ENCODE results near the gene CTXN2. TPM values are rescaled to one million over a fixed set of nuclear protein-coding genes. Genes with fewer than 3 reads are reported as not detected.

The CTXN2 gene
- total RNA-seq, 4 donors from 2014 or later, result not detected

- H3K9me3 ChIP-seq, result no peaks in the 10 kb centered on the region
- H3K4me3 ChIP-seq, result no peak overlapping the region
- H3K27ac ChIP-seq, result no peak overlapping the region
- peaks cover 0 to 13% (median 0%) of the 10 kb centered on the region in 4 donors for H3K4me1 ChIP-seq
- no peak for DNase-seq (ENCODE audit: low spot score in 2 of 2)
- no peaks in the 10 kb centered on the region for H3K27me3 ChIP-seq
- WGBS, 2 donors, result 85 to 89% methylated on average over 4 of the region's 4 CpGs
- H3K36me3 ChIP-seq, result peaks cover 0 to 17% (median 0%) of the 10 kb centered on the region in 3 donors
- TF ChIP-seq EP300 (IDR thresholded peaks at IDR 0.05) (no peak), CTCF (IDR thresholded peaks at IDR 0.05) (no peak), POLR2A (IDR thresholded peaks at IDR 0.05) (no peak)
These were observed 41.6 kb upstream of the CTXN2 start for GRCh38 chr15:48149858-48150257.

GRCh38 chr15:48153526-48153925, 37.9 kb upstream of the CTXN2 start:
- TF ChIP-seq POLR2A (IDR thresholded peaks at IDR 0.05) (no peak), EP300 (IDR thresholded peaks at IDR 0.05) (no peak), CTCF (IDR thresholded peaks at IDR 0.05) (no peak)
- 91 to 94% methylated on average over 2 of the region's 2 CpGs for WGBS, 2 donors

GRCh38 chr15:48168616-48169015, 22.8 kb upstream of the CTXN2 start:
- TF ChIP-seq EP300 (IDR thresholded peaks at IDR 0.05) (no peak), POLR2A (IDR thresholded peaks at IDR 0.05) (no peak), CTCF (IDR thresholded peaks at IDR 0.05) (no peak)
- WGBS, 2 donors, result 49 to 53% methylated on average over 3 of the region's 3 CpGs
- H3K9me3 ChIP-seq, result peaks cover 0 to 3% (median 0%) of the 10 kb centered on the region in 4 donors
- peaks cover 0 to 5% (median 2%) of the 10 kb centered on the region in 4 donors for H3K4me1 ChIP-seq
- no peak overlapping the region for H3K4me3 ChIP-seq
- no peak overlapping the region for H3K27ac ChIP-seq
- no peak for DNase-seq (ENCODE audit: low spot score in 2 of 2)
- H3K27me3 ChIP-seq, result no peaks in the 10 kb centered on the region
- peaks cover 0 to 6% (median 0%) of the 10 kb centered on the region in 3 donors for H3K36me3 ChIP-seq

More at GRCh38 chr15:48153526-48153925, 37.9 kb upstream of the CTXN2 start:
- Histone ChIP-seq H3K36me3 (peaks cover 0 to 25% (median 0%) of the 10 kb centered on the region in 3 donors), H3K4me3 (no peak overlapping the region), H3K27ac (no peak overlapping the region), H3K4me1 (no peaks in the 10 kb centered on the region), H3K27me3 (no peaks in the 10 kb centered on the region), H3K9me3 (no peaks in the 10 kb centered on the region)
- no peak for DNase-seq (ENCODE audit: low spot score in 2 of 2)

- 30 to 33% methylated on average over 1 of the region's 1 CpG for whole genome bisulfite sequencing, 2 donors
- H3K4me1 ChIP-seq, result peaks cover 0 to 5% (median 2%) of the 10 kb centered on the region in 4 donors
- H3K27ac ChIP-seq, result no peak overlapping the region
- TF ChIP-seq POLR2A (IDR thresholded peaks at IDR 0.05), result no peak
- no peak for TF ChIP-seq CTCF (IDR thresholded peaks at IDR 0.05)
- TF ChIP-seq EP300 (IDR thresholded peaks at IDR 0.05), result no peak
- no peaks in the 10 kb centered on the region for H3K27me3 ChIP-seq
- no peak for DNase-seq (ENCODE audit: low spot score in 2 of 2)
- no peaks in the 10 kb centered on the region for H3K36me3 ChIP-seq
- no peak overlapping the region for H3K4me3 ChIP-seq
- H3K9me3 ChIP-seq, result peaks cover 0 to 3% (median 0%) of the 10 kb centered on the region in 4 donors
These were observed 20.5 kb upstream of the CTXN2 start for GRCh38 chr15:48170981-48171380.

- Histone ChIP-seq H3K36me3 (no peaks in the 10 kb centered on the region), H3K9me3 (peaks cover 0 to 3% (median 0%) of the 10 kb centered on the region in 4 donors), H3K4me1 (peaks cover 0 to 16% (median 5%) of the 10 kb centered on the region in 4 donors), H3K4me3 (no peak overlapping the region), H3K27me3 (no peaks in the 10 kb centered on the region), H3K27ac (no peak overlapping the region)
- no peak for DNase-seq (ENCODE audit: low spot score in 2 of 2)
- WGBS, 2 donors, result 96 to 97% methylated on average over 3 of the region's 3 CpGs
- TF ChIP-seq POLR2A (IDR thresholded peaks at IDR 0.05) (no peak), CTCF (IDR thresholded peaks at IDR 0.05) (no peak), EP300 (IDR thresholded peaks at IDR 0.05) (no peak)
These were observed 16.3 kb upstream of the CTXN2 start for GRCh38 chr15:48175126-48175525.
